ENCODE measurements around the gene ARL3. TPM values are rescaled to one million over a fixed set of nuclear protein-coding genes. Genes with fewer than 3 reads are reported as not detected.

Gene ARL3
- total and polyA plus RNA-seq, 10 donors = 2.2 to 5.1 (median 4.0) TPM

DNA sequence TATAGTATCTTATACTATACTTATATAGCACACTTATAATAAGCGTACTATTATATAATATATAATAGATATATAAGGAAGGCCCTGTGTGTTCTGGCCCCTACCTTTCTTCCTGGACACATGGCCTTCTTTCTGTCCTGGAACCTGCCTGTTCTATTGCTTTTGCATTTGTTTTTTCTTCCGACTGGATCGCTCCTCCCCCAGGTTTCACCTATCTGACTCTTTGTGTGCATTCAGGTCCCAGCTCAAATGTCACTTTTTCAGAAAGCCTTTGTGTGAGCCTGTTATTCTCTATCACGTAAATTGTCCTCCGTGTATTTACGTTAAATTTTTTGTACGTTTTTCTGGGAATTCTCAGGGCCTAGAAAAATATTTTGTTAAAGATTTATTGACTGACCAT lies 72.8 kb downstream of the ARL3 start:
- intact Hi-C loops (cut with DNase I; ENCODE audit: low total_unique reads) = no loop called here
- no peaks in the 10 kb centered on the region for H3K9me3 ChIP-seq
- peak overlapping the region in 6 of 8 donors; percentile 72 to 98 (median 90) for H3K4me3 ChIP-seq
- 33 to 57% (median 49%) methylated on average over 7 of the region's 7 CpGs for WGBS, 5 donors
- no peaks in the 10 kb centered on the region for H3K36me3 ChIP-seq
- TF ChIP-seq, protein P1, sequence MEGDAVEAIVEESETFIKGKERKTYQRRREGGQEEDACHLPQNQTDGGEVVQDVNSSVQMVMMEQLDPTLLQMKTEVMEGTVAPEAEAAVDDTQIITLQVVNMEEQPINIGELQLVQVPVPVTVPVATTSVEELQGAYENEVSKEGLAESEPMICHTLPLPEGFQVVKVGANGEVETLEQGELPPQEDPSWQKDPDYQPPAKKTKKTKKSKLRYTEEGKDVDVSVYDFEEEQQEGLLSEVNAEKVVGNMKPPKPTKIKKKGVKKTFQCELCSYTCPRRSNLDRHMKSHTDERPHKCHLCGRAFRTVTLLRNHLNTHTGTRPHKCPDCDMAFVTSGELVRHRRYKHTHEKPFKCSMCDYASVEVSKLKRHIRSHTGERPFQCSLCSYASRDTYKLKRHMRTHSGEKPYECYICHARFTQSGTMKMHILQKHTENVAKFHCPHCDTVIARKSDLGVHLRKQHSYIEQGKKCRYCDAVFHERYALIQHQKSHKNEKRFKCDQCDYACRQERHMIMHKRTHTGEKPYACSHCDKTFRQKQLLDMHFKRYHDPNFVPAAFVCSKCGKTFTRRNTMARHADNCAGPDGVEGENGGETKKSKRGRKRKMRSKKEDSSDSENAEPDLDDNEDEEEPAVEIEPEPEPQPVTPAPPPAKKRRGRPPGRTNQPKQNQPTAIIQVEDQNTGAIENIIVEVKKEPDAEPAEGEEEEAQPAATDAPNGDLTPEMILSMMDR (IDR thresholded peaks at IDR 0.05 in 8 of 11, conservative IDR thresholded peaks at IDR 0.05 in 3 of 11) = no peak
- no peak for TF ChIP-seq POLR2AphosphoS5 (IDR thresholded peaks at IDR 0.05)
- no peak for TF ChIP-seq POLR2A (IDR thresholded peaks at IDR 0.05)
- peaks cover under 1 to 31% (median 16%) of the 10 kb centered on the region in 6 donors for H3K4me1 ChIP-seq
- peak overlapping the region; percentile 94 to 100 (median 98) for H3K27ac ChIP-seq
- H3K27me3 ChIP-seq (replicated peaks in 1 of 7) = no peaks in the 10 kb centered on the region
- no peak for DNase-seq

DNA sequence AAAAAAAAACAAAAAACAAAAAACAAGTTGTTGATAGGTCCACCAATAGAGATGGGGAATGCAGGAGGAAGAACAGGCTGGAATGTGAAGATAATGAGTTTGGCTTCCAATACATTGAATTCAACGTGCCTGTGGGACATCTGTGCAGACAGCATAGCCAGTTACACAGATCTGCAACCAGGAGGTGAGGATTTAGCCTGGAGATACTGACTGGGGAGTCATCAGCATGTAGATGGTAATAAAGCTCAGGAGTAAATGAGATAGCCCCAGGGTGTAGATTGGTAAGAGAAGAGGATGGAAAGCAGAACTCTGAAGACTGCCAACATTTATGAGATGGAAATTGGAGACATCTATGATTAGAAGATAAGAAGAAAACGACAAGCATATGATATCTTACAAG lies 74.7 kb downstream of the ARL3 start:
- no peak overlapping the region for H3K4me3 ChIP-seq
- DNase-seq = no peak
- H3K36me3 ChIP-seq = no peaks in the 10 kb centered on the region
- WGBS, 5 donors = 43 to 66% (median 53%) methylated on average over 2 of the region's 2 CpGs
- TF ChIP-seq POLR2A (IDR thresholded peaks at IDR 0.05) (no peak), POLR2AphosphoS5 (IDR thresholded peaks at IDR 0.05) (no peak)
- TF ChIP-seq, protein P1 (IDR thresholded peaks at IDR 0.05 in 8 of 11, conservative IDR thresholded peaks at IDR 0.05 in 3 of 11) = no peak
- intact Hi-C loops (cut with DNase I; ENCODE audit: low total_unique reads) = no loop called here
- no peak overlapping the region for H3K27ac ChIP-seq
- H3K27me3 ChIP-seq (replicated peaks in 1 of 7) = no peaks in the 10 kb centered on the region
- H3K4me1 ChIP-seq = peaks cover 14 to 33% (median 27%) of the 10 kb centered on the region in 6 donors
- H3K9me3 ChIP-seq = no peaks in the 10 kb centered on the region

DNA sequence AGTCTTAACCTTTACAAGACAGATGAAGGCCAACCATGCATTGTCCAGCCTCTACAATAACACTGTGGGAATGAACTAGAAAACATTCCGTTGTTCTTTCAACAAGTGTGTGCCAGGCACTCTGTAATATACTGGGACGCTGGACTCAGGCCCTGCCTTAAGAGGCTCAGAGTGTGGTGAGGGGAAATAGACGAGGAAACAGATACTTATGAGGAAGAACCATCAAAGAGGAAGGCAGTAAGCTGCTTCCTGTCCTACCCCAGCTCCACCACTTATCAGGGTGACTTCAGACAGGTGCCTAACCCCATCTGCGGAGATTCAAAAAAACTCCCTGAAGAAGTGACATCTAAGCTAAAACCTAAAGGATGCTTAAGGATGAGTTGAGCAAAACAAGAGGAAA lies 78.8 kb downstream of the ARL3 start:
- H3K36me3 ChIP-seq = peaks cover 0 to 16% (median 2%) of the 10 kb centered on the region in 6 donors
- H3K4me1 ChIP-seq = peaks cover 33 to 63% (median 48%) of the 10 kb centered on the region in 6 donors
- H3K27ac ChIP-seq = peak overlapping the region in 7 of 8 donors; percentile 22 to 88 (median 81)
- intact Hi-C loops (cut with DNase I; ENCODE audit: low total_unique reads) = no loop called here
- no peaks in the 10 kb centered on the region for H3K9me3 ChIP-seq
- 3 to 14% (median 10%) methylated on average over 4 of the region's 4 CpGs for WGBS, 5 donors
- no peak for DNase-seq
- no peaks in the 10 kb centered on the region for H3K27me3 ChIP-seq (replicated peaks in 1 of 7)
- TF ChIP-seq POLR2A (IDR thresholded peaks at IDR 0.05) (no peak), POLR2AphosphoS5 (IDR thresholded peaks at IDR 0.05) (peak in 1 of 3 donors; percentile 17)
- TF ChIP-seq, protein P1 (IDR thresholded peaks at IDR 0.05 in 8 of 11, conservative IDR thresholded peaks at IDR 0.05 in 3 of 11) = no peak
- no peak overlapping the region for H3K4me3 ChIP-seq

DNA sequence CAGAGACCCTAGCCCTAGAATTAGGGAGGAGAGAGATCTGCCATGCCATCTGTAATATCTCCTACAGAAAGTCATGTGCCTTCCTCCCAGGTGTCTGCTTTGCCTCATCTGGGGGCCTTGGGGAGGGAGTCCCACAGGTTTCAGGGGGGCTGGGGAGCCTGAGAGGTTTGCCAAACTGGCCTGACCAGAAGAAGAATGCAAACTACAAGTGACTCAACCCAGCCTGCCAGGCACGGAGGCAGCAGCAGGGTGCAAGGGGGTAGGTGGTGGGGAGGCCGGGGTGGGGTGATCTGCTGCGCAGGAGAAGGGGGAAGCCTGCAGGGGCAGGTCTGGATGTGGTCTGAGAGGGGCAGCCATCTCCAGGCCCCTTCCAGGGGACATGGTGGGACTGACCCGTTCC lies 79.5 kb downstream of the ARL3 start:
- Histone ChIP-seq H3K4me3 (no peak overlapping the region), H3K9me3 (no peaks in the 10 kb centered on the region), H3K4me1 (peaks cover 33 to 70% (median 51%) of the 10 kb centered on the region in 6 donors), H3K27me3 (replicated peaks in 1 of 7) (no peaks in the 10 kb centered on the region), H3K36me3 (peaks cover 0 to 23% (median 8%) of the 10 kb centered on the region in 6 donors), H3K27ac (peak overlapping the region in 6 of 8 donors; percentile 22 to 88 (median 81))
- WGBS, 5 donors = 54 to 86% (median 77%) methylated on average over 4 of the region's 4 CpGs
- intact Hi-C loops (cut with DNase I; ENCODE audit: low total_unique reads) = no loop called here
- no peak for DNase-seq
- no peak for TF ChIP-seq POLR2AphosphoS5 (IDR thresholded peaks at IDR 0.05)
- TF ChIP-seq POLR2A (IDR thresholded peaks at IDR 0.05) = no peak
- TF ChIP-seq, protein P1 (IDR thresholded peaks at IDR 0.05 in 8 of 11, conservative IDR thresholded peaks at IDR 0.05 in 3 of 11) = no peak
